ENCODE results near the gene FANCI. TPM values are rescaled to one million over a fixed set of nuclear protein-coding genes. Genes with fewer than 3 reads are reported as not detected.

FANCI gene
- total and polyA plus RNA-seq, 2 of the 13 experiments (the other 11 are each of a cell fraction or from before 2014, with no cell fraction given): 15.7 to 68.8 TPM

GRCh38 chr15:89319678-89320077 lies 75.9 kb downstream of the FANCI start:
- TF ChIP-seq POLR2A (IDR thresholded peaks at IDR 0.05; ENCODE audit: insufficient read depth in 1 of 2, low read depth in 2 of 2, low read length in 2 of 2): peak in 1 of 2 experiments; percentile 18; a peak in 1 of 4 replicates
- no peak for TF ChIP-seq ZNF205 (CRISPR knock-in tag; IDR thresholded peaks at IDR 0.05)
- BruUV-seq (replicated peaks): no TSS peak
- no peaks in the 10 kb centered on the region for H3K9me3 ChIP-seq (ENCODE audit: low read length)
- peaks cover 3% of the 10 kb centered on the region for H4K20me1 ChIP-seq (ENCODE audit: insufficient read depth, low read length)
- H3K27ac ChIP-seq (ENCODE audit: extremely low read length, insufficient read depth, low read length): no peak overlapping the region
- peaks cover 44% of the 10 kb centered on the region for H3K4me1 ChIP-seq (ENCODE audit: insufficient read depth, low read length)
- 99% methylated on average over 8 of the region's 9 CpGs for WGBS (ENCODE audit: low lambda C conversion rate)
- no peak for ATAC-seq
- peaks cover 48 to 80% of the 10 kb centered on the region in 2 experiments for H3K36me3 ChIP-seq (replicated peaks in 1 of 2; ENCODE audit: control insufficient read depth in 1 of 2, insufficient read depth in 2 of 2, low read length in 2 of 2)
- no peak overlapping the region for H3K4me2 ChIP-seq (ENCODE audit: low read depth, low read length)
- no peak overlapping the region for H3K9ac ChIP-seq (ENCODE audit: insufficient read depth, low read depth, low read length)
- H3K27me3 ChIP-seq (ENCODE audit: control insufficient read depth in 1 of 2, insufficient read depth in 2 of 2, low read length in 2 of 2): no peaks in the 10 kb centered on the region
- intact Hi-C loops (cut with micrococcal nuclease; ENCODE audit: unreplicated experiment) (no loop called here), in situ Hi-C loops (cut with HindIII; ENCODE audit: extremely low pct_ligation_motif_present, low pct_unique_long_range_greater_than_20kb) (no loop called here)
- H3K4me3 ChIP-seq (replicated peaks in 1 of 3; ENCODE audit: insufficient read depth in 1 of 3, low read depth in 2 of 3, low read length in 3 of 3): no peak overlapping the region
- CTCF ChIA-PET (ENCODE audit: low intra/inter-chr PET ratio, low total read pairs): no interaction called here
- POLR2A ChIA-PET: no interaction called here
- peaks cover 2% of the 10 kb centered on the region for H3K79me2 ChIP-seq (ENCODE audit: insufficient read depth, low read length)
- DNase-seq (ENCODE audit: low spot score): no peak
- FAIRE-seq: no peak
- no peak overlapping the region for H2AFZ ChIP-seq (ENCODE audit: low read length)

DNA sequence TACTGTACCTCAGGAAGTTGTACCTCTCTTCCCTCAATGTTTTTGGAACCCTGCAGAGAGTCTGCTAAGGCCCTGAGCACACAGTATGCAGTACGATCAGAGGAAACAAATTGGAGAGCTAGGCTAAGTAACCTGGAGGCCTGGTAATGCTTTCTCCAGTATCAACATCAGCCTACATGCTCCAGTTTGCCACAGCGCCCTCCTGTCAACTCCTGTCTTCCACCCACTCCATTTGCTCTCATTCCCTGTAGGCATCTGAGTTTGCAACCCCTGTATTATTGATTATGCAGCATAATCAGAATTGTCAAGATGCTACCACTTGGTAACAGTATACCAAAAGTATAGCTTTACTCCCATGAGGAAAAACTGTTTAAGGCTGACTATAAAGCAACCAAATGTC lies 76.4 kb downstream of the FANCI start:
- Histone ChIP-seq H3K27ac (ENCODE audit: extremely low read length, insufficient read depth, low read length) (no peak overlapping the region), H2AFZ (ENCODE audit: low read length) (no peak overlapping the region), H3K79me2 (ENCODE audit: insufficient read depth, low read length) (peaks cover 2% of the 10 kb centered on the region), H3K4me3 (replicated peaks in 1 of 3; ENCODE audit: insufficient read depth in 1 of 3, low read depth in 2 of 3, low read length in 3 of 3) (no peak overlapping the region), H3K4me2 (ENCODE audit: low read depth, low read length) (no peak overlapping the region), H3K9ac (ENCODE audit: insufficient read depth, low read depth, low read length) (no peak overlapping the region), H3K9me3 (ENCODE audit: low read length) (no peaks in the 10 kb centered on the region), H4K20me1 (ENCODE audit: insufficient read depth, low read length) (peaks cover 3% of the 10 kb centered on the region), H3K27me3 (ENCODE audit: control insufficient read depth in 1 of 2, insufficient read depth in 2 of 2, low read length in 2 of 2) (no peaks in the 10 kb centered on the region), H3K4me1 (ENCODE audit: insufficient read depth, low read length) (peaks cover 39% of the 10 kb centered on the region), H3K36me3 (replicated peaks in 1 of 2; ENCODE audit: control insufficient read depth in 1 of 2, insufficient read depth in 2 of 2, low read length in 2 of 2) (peaks cover 51 to 85% of the 10 kb centered on the region in 2 experiments)
- TF ChIP-seq ZNF431 (CRISPR knock-in tag; IDR thresholded peaks at IDR 0.05; ENCODE audit: borderline replicate concordance, low read depth) (no peak), ZNF660 (CRISPR knock-in tag; IDR thresholded peaks at IDR 0.05; ENCODE audit: borderline replicate concordance, low read depth) (no peak), MBNL3 (CRISPR knock-in tag; conservative IDR thresholded peaks at IDR 0.05) (no peak), ZNF20 (CRISPR knock-in tag; IDR thresholded peaks at IDR 0.05) (no peak), ZNF143 (CRISPR knock-in tag; IDR thresholded peaks at IDR 0.05) (no peak), NFRKB (IDR thresholded peaks at IDR 0.05) (no peak), XRCC5 (optimal IDR thresholded peaks at IDR 0.05; ENCODE audit: low read length) (no peak), MTA3 (CRISPR knock-in tag; IDR thresholded peaks at IDR 0.05) (no peak), ZNF136 (CRISPR knock-in tag; IDR thresholded peaks at IDR 0.05; ENCODE audit: low read depth) (no peak), ZNF160 (CRISPR knock-in tag; IDR thresholded peaks at IDR 0.05) (no peak), JUNB (CRISPR knock-in tag; IDR thresholded peaks at IDR 0.05; ENCODE audit: borderline replicate concordance) (no peak), ZNF317 (CRISPR knock-in tag; IDR thresholded peaks at IDR 0.05) (no peak), CEBPB (IDR thresholded peaks at IDR 0.05; ENCODE audit: borderline replicate concordance, low read depth, low read length) (no peak), ZNF10 (CRISPR knock-in tag; IDR thresholded peaks at IDR 0.05; ENCODE audit: borderline replicate concordance, low read depth) (no peak), SIN3B (IDR thresholded peaks at IDR 0.05; ENCODE audit: low read length) (no peak)
- TF ChIP-seq, protein P1, sequence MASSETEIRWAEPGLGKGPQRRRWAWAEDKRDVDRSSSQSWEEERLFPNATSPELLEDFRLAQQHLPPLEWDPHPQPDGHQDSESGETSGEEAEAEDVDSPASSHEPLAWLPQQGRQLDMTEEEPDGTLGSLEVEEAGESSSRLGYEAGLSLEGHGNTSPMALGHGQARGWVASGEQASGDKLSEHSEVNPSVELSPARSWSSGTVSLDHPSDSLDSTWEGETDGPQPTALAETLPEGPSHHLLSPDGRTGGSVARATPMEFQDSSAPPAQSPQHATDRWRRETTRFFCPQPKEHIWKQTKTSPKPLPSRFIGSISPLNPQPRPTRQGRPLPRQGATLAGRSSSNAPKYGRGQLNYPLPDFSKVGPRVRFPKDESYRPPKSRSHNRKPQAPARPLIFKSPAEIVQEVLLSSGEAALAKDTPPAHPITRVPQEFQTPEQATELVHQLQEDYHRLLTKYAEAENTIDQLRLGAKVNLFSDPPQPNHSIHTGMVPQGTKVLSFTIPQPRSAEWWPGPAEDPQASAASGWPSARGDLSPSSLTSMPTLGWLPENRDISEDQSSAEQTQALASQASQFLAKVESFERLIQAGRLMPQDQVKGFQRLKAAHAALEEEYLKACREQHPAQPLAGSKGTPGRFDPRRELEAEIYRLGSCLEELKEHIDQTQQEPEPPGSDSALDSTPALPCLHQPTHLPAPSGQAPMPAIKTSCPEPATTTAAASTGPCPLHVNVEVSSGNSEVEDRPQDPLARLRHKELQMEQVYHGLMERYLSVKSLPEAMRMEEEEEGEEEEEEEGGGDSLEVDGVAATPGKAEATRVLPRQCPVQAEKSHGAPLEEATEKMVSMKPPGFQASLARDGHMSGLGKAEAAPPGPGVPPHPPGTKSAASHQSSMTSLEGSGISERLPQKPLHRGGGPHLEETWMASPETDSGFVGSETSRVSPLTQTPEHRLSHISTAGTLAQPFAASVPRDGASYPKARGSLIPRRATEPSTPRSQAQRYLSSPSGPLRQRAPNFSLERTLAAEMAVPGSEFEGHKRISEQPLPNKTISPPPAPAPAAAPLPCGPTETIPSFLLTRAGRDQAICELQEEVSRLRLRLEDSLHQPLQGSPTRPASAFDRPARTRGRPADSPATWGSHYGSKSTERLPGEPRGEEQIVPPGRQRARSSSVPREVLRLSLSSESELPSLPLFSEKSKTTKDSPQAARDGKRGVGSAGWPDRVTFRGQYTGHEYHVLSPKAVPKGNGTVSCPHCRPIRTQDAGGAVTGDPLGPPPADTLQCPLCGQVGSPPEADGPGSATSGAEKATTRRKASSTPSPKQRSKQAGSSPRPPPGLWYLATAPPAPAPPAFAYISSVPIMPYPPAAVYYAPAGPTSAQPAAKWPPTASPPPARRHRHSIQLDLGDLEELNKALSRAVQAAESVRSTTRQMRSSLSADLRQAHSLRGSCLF (CRISPR knock-in tag; IDR thresholded peaks at IDR 0.05; ENCODE audit: borderline replicate concordance): no peak
- no TSS peak for BruUV-seq (replicated peaks)
- 96% methylated on average over 2 of the region's 2 CpGs for WGBS (ENCODE audit: low lambda C conversion rate)
- ChIA-PET POLR2A (no interaction called here), CTCF (ENCODE audit: low intra/inter-chr PET ratio, low total read pairs) (no interaction called here)
- FAIRE-seq (no peak), ATAC-seq (no peak), DNase-seq (ENCODE audit: low spot score) (no peak)
- in situ Hi-C loops (cut with HindIII; ENCODE audit: extremely low pct_ligation_motif_present, low pct_unique_long_range_greater_than_20kb) (no loop called here), intact Hi-C loops (cut with micrococcal nuclease; ENCODE audit: unreplicated experiment) (no loop called here)

Data from HepG2 (cell line).